Measurements from ENCODE around the gene TNFAIP2.

DNA sequence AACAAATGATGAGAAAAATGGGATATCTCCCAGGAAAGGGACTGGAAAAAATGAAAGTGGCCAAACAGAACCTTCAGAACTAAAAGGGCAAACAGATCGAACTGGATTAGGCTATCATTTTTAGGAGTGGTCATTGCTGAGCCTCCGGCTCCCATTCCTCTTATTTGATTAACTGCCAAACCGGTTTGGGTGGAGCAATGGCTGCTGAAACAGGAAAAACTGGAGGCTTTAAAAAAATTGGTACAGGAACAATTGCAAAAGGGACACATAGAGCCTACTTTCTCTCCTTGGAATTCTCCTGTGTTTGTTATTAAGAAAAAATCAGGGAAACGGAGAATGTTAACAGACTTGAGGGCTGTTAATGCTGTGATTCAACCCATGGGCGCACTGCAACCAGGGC lies 49.7 kb downstream of the TNFAIP2 start:
- TF ChIP-seq, protein P1, sequence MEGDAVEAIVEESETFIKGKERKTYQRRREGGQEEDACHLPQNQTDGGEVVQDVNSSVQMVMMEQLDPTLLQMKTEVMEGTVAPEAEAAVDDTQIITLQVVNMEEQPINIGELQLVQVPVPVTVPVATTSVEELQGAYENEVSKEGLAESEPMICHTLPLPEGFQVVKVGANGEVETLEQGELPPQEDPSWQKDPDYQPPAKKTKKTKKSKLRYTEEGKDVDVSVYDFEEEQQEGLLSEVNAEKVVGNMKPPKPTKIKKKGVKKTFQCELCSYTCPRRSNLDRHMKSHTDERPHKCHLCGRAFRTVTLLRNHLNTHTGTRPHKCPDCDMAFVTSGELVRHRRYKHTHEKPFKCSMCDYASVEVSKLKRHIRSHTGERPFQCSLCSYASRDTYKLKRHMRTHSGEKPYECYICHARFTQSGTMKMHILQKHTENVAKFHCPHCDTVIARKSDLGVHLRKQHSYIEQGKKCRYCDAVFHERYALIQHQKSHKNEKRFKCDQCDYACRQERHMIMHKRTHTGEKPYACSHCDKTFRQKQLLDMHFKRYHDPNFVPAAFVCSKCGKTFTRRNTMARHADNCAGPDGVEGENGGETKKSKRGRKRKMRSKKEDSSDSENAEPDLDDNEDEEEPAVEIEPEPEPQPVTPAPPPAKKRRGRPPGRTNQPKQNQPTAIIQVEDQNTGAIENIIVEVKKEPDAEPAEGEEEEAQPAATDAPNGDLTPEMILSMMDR (IDR thresholded peaks at IDR 0.05; ENCODE audit: low read length) = no peak
- no peak for TF ChIP-seq EZH2 (IDR thresholded peaks at IDR 0.05; ENCODE audit: borderline replicate concordance, low read length)

Data from OCI-LY1 (cell line).